Central memory CD4-positive, alpha-beta T cell (primary cell): Measurements from ENCODE around the gene LRRC4C.

Source experiments
- DNase-seq: peaks from one replicate; pipeline ENCODE4 v3.0.0; 2022

Gene LRRC4C

DNA sequence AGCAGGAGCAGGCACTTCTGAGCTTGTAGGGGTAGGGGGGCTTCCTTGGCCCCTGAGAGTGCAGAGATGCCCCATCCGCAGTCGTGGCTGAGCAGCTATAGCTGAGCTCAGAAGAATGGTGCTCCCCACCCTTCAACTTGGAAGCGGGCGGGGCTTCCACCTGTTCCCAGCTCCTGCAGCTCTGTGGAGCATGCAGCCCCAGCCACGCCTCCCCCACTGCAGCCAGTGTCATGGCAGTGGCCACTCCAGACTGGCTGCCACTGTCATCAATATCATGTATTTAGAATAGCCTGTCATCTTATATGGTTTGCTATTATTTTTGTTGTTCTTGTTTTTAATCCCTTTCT is 213.1 kb downstream of the LRRC4C start:
- DNase-seq: no peak

GRCh38 chr11:41245704-41246398 is 213.6 kb downstream of the LRRC4C start:
- DNase-seq: no peak

DNA sequence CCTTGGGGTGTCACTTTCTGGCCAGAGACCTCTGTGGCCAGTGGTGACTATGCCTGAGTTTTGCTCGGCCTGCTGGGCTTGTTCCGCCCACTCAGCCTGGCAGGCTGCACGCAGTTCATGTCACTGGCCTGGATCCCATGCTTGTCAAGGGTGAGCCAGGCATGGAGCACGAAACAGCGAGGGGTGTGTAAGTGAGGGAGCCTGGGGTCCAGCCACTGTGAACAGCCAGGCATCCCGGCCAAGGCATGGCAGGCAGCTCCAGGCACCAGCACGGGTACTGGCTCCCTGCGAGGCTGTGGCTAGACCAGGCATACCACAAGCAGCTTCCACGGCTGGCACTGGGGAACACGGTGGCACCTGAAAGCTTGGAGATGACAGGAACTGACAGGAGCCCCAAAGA is 214.3 kb downstream of the LRRC4C start:
- DNase-seq: no peak

- no peak for DNase-seq
These were observed 222.1 kb downstream of the LRRC4C start for GRCh38 chr11:41237382-41237781.

DNA sequence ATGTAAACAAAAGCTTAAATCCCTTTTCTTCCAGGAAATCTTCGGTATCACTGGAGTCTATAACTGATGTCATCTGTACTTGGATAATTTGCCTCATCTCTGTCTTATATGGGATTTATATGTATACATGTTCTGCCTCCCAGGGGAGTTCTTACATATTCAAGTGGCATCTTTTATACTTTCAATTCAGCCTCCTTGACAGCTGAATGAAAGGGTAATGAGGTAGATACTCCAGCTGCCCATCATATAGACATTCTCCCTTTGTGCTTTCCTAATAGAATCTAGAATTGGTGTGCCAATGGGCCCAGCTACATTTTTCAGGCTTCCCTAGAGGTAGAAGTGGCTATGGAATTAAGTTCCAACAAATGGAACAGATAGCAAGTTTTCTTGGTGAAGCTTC is 223.8 kb downstream of the LRRC4C start:
- no peak for DNase-seq

DNA sequence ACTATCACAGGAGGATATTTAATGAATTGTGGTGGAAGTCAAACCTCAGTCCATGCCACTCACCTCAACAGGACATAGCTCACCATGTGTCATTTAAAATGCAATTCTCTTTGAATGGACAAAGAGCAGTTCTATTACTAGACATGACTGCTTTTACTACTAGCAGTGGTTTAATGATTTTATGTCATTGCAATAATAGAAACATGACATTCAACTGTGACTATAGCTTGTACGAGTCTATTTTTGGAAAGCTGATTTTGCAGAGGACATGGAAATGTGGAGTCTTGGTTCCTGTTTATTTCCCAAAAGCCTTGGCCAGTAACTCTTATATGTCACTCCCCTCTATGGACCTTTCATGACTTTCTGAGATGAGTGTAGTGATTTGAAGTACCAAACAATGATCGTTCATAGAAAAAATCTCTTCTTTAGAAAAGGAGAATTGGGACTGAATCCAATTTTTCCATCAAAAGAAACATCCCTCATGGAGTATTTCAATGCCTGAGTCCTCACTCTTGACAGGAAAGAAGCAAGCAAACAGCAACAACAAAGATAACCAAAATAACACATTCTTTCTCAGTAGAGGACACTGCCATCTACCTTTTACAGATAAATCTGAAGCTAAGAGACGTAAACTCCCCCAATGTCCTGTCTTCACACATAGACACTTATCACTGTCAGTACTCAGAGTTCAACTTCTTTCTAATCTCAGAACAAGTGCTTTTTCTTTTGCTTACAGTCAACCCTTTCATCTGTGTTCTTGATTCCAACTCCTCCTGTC is 233.4 kb downstream of the LRRC4C start:
- DNase-seq: no peak

DNA sequence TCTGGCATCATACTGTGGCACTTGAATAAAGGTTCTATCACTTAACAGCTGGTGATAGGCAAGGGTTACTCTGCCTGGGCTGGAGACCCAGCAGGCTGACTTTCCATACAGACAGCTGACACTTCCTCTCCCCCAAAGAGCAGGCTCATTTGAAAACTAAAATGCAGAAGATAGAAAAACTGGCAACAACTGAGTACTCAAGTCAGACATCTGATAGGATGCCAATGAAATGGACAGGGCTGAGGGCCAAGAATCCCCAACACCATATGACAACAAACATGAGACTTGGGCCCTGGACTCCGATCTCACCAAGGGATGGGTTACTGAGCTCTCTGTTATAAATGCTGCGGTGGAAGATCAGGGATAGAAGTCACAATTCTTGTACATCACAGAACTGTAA is 237.2 kb downstream of the LRRC4C start:
- DNase-seq: no peak

GRCh38 chr11:41206388-41206787 is 253.1 kb downstream of the LRRC4C start:
- no peak for DNase-seq

GRCh38 chr11:41201156-41201555 is 258.3 kb downstream of the LRRC4C start:
- no peak for DNase-seq

- DNase-seq: no peak
These were observed 268.9 kb downstream of the LRRC4C start for GRCh38 chr11:41190437-41191082.

- DNase-seq: no peak
These were observed 269.6 kb downstream of the LRRC4C start for GRCh38 chr11:41189701-41190436.

DNA sequence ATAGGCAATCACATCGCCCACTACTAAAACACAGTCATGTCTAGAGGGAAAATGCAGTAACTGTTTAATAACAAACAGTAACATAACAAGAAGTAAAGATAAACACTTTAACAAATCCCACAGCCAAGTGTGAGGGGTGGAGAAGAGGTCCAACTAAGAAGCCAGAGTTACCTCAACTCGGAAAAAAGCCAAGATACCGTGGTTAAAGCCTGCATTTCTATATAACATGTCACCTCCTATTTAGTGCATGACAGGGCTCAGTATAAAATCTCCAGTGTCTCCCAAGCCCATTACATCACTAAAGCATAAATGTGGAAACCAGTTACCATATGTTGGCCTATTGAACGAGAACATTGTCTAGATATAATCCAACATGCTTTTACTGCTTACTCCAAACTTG is 281.7 kb downstream of the LRRC4C start:
- DNase-seq: no peak

DNA sequence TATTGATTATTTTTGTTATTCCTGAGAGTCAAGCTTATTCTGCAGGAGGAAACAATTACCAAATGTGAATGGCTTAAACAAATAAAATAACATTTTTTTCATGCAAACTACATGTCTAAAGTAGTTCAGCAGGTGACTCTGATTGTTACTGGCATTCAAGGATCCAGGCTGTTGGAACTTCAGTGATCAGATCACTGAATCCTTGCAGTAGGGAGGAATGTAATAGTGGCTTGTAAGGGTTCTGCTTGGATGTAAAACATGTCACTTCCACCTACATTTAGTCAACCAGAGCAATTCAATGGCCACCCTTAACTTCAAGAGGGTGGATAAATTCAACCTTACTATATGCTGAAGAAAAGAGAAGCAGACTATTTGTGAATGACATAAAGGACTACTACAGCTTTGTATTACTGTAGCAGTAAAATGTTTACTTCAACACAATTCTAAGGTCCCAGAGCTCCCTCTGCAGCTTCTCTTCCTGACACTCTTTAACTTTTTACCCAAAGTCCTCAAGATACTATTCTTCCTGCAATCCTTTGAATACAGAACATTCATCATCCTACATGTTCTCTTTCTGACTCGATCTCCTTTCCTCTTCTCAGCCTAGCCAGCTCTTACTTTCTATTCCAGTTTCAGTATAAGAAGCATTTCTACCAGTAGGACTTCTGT is 284.0 kb downstream of the LRRC4C start:
- no peak for DNase-seq

GRCh38 chr11:41146326-41146725 is 313.1 kb downstream of the LRRC4C start:
- no peak for DNase-seq

DNA sequence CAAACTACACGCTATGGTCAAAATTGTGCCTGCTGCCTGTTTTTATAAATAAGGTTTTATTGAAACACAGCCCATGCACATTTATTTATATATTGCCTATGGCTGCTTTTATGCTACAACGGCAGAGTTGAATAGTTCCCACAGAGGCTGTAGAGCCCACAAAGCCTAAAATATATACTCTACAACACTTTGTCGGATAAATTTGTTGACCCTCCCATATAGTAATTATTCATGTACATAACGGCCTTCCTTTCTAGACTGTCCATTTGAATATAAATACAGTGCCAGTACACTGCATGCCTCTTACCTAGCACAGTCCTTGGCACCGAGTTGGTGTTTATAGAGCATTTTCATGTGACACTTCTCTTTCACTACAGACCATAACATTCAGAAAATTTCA is 314.0 kb downstream of the LRRC4C start:
- DNase-seq: no peak

DNA sequence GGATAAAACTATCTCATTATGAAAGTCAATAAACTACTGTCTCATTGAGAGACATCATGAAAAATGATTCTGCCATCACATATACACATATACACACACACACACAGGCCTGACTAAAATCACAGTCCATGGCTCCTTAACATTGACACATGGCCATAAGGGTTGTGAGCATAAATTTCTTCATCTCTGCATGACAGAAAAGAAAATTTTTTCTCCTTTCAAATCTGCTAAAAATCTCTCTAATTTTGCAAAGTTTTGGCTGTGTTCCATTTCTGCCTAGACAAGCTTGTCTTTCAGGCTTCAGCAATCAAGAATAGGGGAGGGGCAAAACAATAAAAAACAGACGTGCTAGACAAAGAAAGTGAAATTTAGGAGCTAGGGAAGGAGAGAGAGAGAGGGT is 324.5 kb downstream of the LRRC4C start:
- DNase-seq: no peak

GRCh38 chr11:41133023-41133422 is 326.4 kb downstream of the LRRC4C start:
- no peak for DNase-seq

GRCh38 chr11:41121600-41121999 is 337.9 kb downstream of the LRRC4C start:
- DNase-seq: no peak

GRCh38 chr11:41119484-41119883 is 340.0 kb downstream of the LRRC4C start:
- DNase-seq: no peak

DNA sequence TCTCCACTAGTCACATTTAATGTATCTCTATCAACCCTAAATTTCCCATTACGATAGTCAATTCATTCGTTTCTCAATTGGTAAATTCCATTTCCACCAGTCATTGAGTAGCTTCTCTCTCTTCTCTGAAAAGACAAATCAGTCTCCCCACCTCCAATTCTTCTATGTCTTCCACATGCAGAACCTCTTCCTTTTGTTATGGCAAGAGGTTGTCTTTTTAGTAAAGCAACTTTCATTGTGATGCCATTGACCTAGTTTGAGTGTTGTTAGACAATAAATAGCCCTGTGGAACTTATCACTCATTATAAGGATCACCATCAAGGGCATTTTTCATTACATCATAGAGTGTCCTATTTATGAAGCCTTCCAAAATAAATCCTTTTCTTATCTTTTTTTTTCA is 340.9 kb downstream of the LRRC4C start:
- no peak for DNase-seq

- no peak for DNase-seq
These were observed 342.5 kb downstream of the LRRC4C start for GRCh38 chr11:41116970-41117369.

DNA sequence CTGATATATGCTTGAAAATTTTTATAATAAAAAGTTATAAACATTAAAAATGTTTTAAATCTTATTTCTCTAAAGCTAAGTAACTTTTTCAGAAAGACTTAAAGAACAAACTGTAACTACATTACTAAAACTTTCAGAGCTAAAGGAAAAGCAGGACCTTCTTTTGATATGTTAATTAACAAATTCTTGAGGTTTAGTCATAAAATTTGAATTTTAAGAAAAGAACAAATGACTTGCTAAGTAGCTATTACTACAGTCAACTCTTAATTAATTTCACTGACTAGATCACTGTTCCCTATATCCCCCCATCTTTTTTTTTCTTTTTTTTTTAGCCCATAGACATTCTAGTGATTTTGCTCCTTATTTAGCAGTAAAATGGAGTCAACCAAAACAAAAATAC is 344.4 kb downstream of the LRRC4C start:
- DNase-seq: no peak

DNA sequence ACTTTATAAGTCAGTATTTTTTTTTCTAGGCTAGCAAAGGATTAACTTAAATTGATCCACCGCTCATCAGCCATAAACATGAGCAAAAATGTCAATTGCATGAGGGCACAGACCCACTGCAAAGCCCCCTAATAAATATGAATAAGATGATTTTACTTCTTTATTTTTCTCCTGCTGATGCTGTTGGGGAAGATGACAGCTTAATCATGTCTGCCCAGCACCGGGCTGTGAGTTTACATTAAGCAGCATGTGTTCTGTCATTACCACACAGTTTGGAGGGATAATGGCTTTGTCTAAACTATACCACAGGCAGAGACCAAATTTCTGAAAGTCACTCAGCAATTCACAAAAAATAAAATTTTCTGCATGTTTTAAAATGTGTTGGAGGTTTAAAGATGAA is 346.3 kb downstream of the LRRC4C start:
- no peak for DNase-seq
